ENCODE measurements around the gene TNS1.
A peak's percentile ranks its signal among the peaks of the same experiment; 100 is the strongest.

The TNS1 gene

GRCh38 chr2:217858519-217859491, 144.0 kb downstream of the TNS1 start:
- peak; percentile 33 for DNase-seq

DNA sequence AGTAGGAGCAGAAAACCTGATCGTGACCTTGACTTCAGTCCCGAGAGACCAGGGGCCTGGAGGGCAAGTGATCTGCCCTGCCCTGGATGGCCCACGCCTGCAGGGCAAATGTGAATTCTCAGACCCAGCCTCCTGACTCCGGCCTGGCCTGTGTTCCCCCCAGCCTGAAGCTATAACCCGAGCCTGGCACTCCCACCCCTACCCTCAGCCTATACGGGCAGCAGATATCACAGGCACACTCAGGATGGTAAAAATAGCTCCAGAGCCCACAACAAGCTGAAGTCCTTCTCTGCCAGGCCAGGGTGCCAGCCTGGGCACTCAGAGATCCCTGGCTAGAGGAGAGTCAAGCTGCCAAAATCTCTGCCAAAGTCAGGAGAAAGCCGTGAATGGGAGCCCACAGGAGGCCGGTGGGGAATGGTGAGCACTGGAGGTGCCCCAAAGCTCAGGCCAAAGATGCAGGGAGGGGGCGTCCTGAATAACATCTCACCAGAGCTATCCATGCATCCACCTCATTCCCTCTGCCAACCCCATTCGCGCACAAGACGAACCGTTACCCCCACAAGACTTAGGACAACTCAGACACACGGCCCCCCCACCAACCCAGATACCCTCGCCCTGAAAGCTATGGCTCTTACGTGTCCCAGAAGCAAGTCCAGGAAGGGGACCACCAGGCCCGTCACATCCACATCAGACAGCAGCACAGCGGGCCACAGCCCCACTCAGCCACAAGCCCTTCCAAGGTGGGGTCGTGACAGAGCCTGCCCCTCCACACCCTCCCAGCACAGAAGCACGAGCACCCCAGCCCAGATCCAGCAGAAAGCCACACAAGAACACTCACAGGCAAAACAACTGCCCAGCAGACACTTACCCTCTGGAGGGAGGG, 144.9 kb downstream of the TNS1 start:
- no peak for DNase-seq

GRCh38 chr2:217856871-217857270, 145.9 kb downstream of the TNS1 start:
- DNase-seq, result no peak

DNA sequence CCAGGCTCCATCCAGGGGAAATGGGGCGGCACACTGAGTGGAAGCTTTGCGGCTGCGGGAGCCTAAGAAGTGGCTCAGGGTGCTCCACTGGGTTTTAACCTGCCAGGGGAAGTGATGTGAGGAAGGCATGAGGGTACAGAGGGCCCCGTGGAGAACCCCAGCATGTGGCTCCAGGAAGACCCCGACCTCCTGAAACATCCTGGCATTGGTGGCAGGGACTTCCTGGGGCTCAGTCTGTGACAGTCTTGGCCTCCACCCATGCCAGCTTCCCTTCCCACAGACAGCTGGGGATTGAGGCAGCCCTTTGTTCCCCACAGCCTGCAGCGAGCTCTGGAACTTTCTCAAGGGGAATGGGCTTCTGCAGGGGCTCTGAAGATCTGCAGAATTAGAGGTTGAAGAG, 146.6 kb downstream of the TNS1 start:
- no peak for DNase-seq

DNA sequence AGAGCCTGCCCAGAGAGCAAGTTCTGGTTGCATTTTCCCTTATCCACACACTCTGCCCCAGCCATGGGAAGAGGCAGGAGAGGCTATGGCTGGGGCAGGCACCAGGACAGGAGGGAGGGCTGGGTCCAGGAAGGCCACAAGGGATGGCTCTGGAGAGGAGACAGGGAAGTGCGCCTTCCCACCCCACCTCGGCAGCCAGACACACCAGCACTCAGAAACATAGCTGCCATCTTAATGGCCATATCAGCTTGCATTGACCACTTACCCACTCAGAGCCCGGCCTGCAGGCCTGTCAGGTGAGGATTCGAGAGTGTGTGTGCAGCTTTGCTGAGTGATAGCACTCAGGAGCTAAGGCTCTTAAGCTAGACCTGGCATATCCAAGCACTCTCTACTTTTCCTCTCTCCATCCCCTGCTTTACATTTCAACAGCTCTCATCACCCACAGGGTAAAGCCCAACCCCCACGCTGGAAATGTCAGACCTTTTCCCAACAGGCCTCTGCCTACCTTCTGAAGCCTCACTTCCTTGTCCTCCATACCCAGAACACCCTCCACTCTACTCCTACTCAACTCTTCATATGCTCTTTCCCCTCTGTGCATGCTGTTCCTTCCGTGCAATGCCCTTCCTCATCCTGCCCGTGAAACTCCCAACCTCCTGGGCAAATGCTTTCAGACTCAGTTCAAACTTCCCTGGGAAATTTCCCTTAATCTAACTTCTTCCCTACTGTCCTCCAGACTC, 147.9 kb downstream of the TNS1 start:
- DNase-seq, result peak; percentile 27

DNA sequence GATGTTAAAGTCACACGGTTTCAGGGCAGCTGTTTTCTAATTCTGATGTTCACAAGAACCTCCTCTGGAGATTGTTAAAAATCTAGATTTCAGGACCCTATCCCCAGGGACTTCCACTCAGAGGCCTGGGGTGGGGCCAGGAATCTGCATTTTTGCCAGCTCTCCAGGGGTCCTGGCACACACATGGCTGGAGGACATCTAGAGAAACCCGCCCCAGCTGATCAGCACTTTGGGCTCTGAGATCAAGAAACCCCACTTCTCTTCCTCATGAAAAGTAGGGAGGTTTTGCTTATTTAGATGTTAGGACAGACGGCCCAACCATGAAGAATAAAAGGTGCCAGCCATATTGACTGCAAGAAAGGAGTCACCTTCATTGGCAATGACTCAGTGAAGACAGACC, 148.8 kb downstream of the TNS1 start:
- DNase-seq, result no peak

DNA sequence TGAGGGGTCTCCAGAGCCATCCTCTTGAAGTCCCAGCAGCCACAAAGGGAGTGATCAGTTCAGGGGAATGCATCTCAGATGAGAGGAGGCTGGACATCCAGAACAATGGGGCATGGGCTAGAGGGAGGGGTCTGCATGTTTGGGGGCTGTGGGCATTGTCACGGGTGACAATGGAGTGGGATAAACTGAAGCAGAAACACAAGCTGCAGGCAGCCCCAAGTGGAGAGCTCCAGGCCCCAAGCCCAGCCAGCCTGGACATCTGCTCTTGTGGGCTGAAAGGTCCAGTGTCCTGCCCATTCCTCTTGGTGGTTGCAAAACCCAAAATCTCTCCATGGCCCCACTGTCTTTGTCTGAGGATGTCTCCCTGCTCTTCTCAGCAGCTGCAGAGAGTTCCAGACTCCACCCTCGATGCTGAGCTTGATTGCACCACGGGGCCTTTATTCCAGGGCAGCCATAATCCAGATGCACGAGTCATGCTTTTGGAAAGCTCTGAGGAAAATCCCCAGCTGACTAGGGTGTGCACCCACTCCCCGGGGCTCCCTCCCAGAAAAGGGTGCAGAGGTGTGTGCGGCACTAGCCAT, 149.4 kb downstream of the TNS1 start:
- no peak for DNase-seq

DNA sequence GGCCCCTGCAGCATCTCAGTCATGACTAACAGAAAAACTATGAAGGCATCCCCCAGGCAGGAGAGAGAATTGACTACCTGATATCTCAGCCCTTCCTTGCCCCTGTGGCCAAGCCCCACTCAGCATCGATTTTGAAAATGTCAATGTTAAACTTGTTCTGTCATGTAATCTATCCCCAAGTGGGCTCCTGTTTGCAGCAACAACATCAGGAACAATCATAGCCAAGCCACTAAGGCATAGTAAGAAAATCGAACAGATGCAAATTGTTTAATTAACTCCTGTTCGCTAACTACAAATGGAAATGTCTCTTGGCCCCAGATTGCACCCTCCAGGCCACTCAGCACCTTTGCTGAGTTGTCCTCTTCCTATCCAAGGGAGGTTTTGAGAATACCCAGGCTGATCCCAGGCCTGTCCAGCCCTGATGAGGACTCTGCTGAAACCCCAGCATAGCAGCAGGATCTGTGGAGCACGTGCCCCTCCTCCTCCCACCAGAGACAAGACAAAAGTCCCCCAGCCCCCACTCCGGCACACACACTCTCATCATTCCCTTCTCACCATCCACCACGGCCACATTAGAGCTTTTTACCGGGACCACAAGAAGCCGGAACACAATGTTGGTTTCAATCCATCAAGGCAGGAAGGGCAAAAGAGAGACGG, 150.1 kb downstream of the TNS1 start:
- no peak for DNase-seq

DNA sequence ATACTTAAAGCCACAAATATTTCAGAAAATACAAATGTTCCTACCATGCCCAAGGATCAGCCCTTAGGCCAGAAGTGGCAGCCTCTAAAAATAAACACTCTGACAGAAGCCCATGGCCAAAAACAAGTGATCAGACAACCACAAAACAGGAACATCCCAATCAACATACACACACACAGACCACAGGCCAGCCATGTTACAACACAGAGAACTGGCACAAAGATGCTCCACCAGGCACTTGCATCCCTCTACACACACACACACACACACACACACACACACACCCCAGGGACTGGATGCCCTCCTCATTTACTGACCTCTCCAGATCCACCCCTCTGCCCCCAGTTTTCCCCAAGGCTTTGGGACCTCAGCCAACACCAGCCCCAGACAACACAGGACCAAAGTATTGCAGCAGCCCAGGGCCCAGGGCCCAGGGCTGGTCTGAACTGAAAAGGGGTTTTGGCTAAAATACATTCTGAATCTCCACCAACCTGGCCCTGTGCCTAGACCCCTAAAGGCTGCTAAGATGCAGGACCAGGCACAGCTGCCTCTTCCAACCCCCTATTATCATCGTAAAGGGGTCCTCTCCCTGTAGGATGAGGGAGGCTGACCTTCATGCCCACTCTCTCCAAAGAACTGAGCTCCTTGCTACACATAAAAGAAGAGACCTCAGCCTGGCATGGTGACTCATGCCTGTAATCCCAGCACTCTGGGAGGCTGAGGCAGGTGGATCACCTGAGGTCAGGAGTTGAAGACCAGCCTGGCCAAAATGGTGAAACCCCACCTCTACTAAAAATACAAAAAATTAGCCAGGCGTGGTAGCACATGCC, 151.4 kb downstream of the TNS1 start:
- DNase-seq, result no peak

- DNase-seq, result no peak
Measured at GRCh38 chr2:217849154-217849975, 153.4 kb downstream of the TNS1 start.

- DNase-seq, result no peak
Measured at GRCh38 chr2:217848351-217848957, 154.3 kb downstream of the TNS1 start.

DNA sequence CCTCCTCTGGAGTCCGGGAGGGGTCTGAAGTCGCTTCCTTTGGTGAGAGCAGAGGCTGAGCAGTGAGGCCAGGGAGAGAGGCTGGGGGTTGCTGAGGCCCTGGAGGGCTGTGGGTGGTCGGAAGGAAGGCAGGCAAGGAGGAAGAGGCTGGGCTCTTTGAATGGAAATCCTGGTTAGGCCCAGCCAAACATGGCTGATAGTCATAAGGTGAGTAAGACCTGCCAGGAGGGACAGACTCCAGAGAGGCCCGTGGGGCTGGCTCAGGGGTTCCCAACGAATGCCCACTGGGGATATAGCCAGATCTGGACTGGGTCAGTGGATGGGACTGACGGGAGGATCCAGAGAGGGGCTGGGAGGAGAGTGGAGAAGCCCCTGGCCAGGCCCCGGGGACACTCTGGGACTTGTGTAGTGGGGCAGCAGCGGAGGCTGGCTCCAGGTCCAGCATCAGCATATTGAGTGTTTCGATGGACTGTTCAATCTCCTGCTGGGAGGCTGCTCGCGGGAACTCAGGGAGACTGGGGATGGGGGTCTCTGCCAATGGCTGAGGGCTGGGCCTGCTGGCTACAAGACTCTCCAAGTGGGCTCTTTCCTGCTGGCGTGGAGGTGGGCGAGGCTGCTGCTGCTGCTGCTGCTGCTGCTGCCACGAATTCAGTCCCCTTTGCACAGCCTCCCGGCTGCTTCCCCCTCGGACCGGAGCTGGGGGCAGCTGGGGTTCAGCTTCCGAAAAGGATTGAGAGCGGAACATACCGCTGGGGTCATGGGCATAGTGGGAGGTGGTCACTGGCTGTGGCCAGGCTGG, 155.0 kb downstream of the TNS1 start:
- DNase-seq, result no peak

GRCh38 chr2:217847115-217847514, 155.7 kb downstream of the TNS1 start:
- DNase-seq, result no peak

- DNase-seq, result no peak
Measured at GRCh38 chr2:217846321-217846743, 156.5 kb downstream of the TNS1 start.

DNA sequence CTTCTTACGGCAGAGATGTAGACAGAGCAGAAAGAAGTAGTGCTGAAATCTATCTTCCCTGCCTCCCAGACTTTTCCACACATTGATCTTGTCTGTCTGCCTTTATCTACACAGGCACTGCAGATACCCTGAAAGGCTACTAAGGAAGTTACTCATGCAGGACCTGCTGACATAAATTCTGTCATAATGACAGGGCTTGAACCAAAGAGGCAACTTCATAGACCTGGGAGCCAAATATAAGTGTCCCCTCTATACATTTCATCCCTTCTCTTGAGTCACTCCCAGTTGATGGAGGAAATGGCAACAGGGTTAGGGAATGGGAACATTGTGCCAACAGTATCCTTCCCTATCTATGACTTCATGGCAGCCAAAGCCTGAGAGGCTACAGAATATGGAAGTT, 157.5 kb downstream of the TNS1 start:
- no peak for DNase-seq

DNA sequence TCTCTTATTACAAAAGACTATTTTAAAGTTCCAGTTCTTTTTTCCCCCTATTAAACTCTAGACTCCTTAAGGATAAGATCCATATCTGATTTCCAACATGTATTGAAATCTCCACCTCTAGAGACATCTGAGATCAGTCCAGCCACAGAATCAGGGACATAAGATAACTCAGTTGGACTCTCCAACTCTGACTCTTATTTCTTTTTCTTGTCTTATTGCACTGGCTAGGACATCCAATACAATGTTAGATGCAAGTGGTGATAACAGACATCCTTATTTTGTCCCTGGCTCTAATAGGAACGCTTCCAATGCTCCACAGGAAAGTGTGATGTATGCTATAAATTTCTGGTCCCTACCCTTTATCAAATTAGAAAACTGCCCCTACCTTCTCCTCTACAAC, 158.1 kb downstream of the TNS1 start:
- no peak for DNase-seq

- DNase-seq, result no peak
Measured at GRCh38 chr2:217843324-217843723, 159.5 kb downstream of the TNS1 start.

DNA sequence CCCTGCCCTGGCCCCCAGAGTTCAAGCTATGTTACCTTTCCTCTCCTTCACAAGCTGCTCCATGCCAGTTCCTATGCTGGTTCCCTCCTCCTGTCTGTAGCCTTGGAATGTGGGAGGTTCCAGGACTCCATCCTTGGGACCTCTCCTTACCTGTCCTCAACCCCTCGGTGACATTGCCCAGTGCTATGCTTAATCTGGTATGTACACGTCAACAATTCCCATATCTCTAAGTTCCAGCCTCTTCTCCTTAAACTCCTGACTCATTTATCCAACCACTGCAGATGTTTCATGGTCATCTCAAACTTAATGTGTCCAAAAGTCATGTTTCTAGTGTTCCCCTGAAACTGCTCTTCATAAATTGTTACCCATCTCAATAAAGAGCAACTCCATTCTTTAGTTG, 160.8 kb downstream of the TNS1 start:
- DNase-seq, result no peak

GRCh38 chr2:217840522-217840921, 162.3 kb downstream of the TNS1 start:
- no peak for DNase-seq

Data from DMS79 (cell line).